Upper lobe of right lung (tissue), 1 donor: Measurements from ENCODE around the gene GALP. TPM values are rescaled to one million over a fixed set of nuclear protein-coding genes. Genes with fewer than 3 reads are reported as not detected.

ENCODE experiments used
- ATAC-seq: fragments of 200-7000 bp; cut with Tn5 transposase; one replicate; pipeline ENCODE4 v1.9.1; 2020; ENCODE audit warnings: mild to moderate bottlenecking, moderate library complexity
- DNase-seq: peaks from one replicate; pipeline ENCODE4 v3.0.0-alpha.2; 2020
- H3K27ac ChIP-seq: fragments of 200-600 bp; one replicate; pipeline ENCODE4 v1.8.0; 2022
- H3K27me3 ChIP-seq: fragments of 200-600 bp; one replicate; pipeline ENCODE4 v1.8.0; 2022; ENCODE audit warnings: mild to moderate bottlenecking
- H3K36me3 ChIP-seq: fragments of 200-600 bp; one replicate; pipeline ENCODE4 v1.8.0; 2022
- H3K4me1 ChIP-seq: fragments of 200-600 bp; one replicate; pipeline ENCODE4 v1.8.0; 2022
- H3K4me3 ChIP-seq: fragments of 200-600 bp; one replicate; pipeline ENCODE4 v1.8.0; 2022; ENCODE audit warnings: mild to moderate bottlenecking
- H3K9me3 ChIP-seq: fragments of 200-600 bp; one replicate; pipeline ENCODE4 v1.8.0; 2022
- CTCF ChIP-seq: fragments of 200-600 bp; IDR thresholded peaks from one replicate; pipeline ENCODE4 v1.8.0; 2022; ENCODE audit warnings: antibody characterized with exemption
- intact Hi-C: fragments of 100-400 bp; cut with DNase I; formaldehyde crosslinking; loops from one replicate; pipeline ENCODE4 v1.11.0; 2022
- total RNA-seq: library from RNA; stranded (reverse); fragmentation: NEBNext Ultra II Directional; extraction: Animal tissue kit (Norgen Biotek cat#: 25700); gene quantifications from one replicate; pipeline ENCODE4 v1.2.1, GENCODE V29; 2021
- donor health status: DM: no; HTN: yes; CAD: no; lungs with severe emphysema.

Gene GALP
- total RNA-seq, 1 donor from 2014 or later: not detected

GRCh38 chr19:56134654-56134921 is 41.2 kb upstream of the GALP start:
- ATAC-seq (no peak), DNase-seq (no peak)
- no peak for TF ChIP-seq CTCF
- H3K27me3 ChIP-seq: no peaks in the 10 kb centered on the region
- H3K9me3 ChIP-seq: no peaks in the 10 kb centered on the region
- H3K4me3 ChIP-seq: no peak overlapping the region
- H3K4me1 ChIP-seq: peaks cover 6% of the 10 kb centered on the region
- intact Hi-C loops: no loop called here
- H3K36me3 ChIP-seq: no peaks in the 10 kb centered on the region
- peak overlapping the region; percentile 63 for H3K27ac ChIP-seq

GRCh38 chr19:56136362-56136761 is 39.4 kb upstream of the GALP start:
- H3K27ac ChIP-seq: peak overlapping the region; percentile 8
- intact Hi-C loops: no loop called here
- no peak overlapping the region for H3K4me3 ChIP-seq
- no peaks in the 10 kb centered on the region for H3K27me3 ChIP-seq
- no peaks in the 10 kb centered on the region for H3K36me3 ChIP-seq
- H3K9me3 ChIP-seq: no peaks in the 10 kb centered on the region
- no peak for DNase-seq
- ATAC-seq: no peak
- no peak for TF ChIP-seq CTCF
- peaks cover 12% of the 10 kb centered on the region for H3K4me1 ChIP-seq

- TF ChIP-seq CTCF: no peak
- peak overlapping the region; percentile 73 for H3K27ac ChIP-seq
- DNase-seq (peak; percentile 84), ATAC-seq (no peak)
- intact Hi-C loops: no loop called here
- H3K36me3 ChIP-seq: no peaks in the 10 kb centered on the region
- no peak overlapping the region for H3K4me3 ChIP-seq
- no peaks in the 10 kb centered on the region for H3K9me3 ChIP-seq
- no peaks in the 10 kb centered on the region for H3K27me3 ChIP-seq
- H3K4me1 ChIP-seq: peaks cover 17% of the 10 kb centered on the region
These were observed 38.4 kb upstream of the GALP start for GRCh38 chr19:56137405-56137804.

- Histone ChIP-seq H3K4me1 (peaks cover 22% of the 10 kb centered on the region), H3K9me3 (no peaks in the 10 kb centered on the region), H3K36me3 (no peaks in the 10 kb centered on the region), H3K27me3 (no peaks in the 10 kb centered on the region), H3K4me3 (no peak overlapping the region), H3K27ac (peak overlapping the region; percentile 73)
- intact Hi-C loops: no loop called here
- DNase-seq: no peak
- no peak for ATAC-seq
- TF ChIP-seq CTCF: no peak
These were observed 37.7 kb upstream of the GALP start for GRCh38 chr19:56138069-56138468.

- no peaks in the 10 kb centered on the region for H3K36me3 ChIP-seq
- intact Hi-C loops: no loop called here
- DNase-seq: no peak
These were observed 35.8 kb upstream of the GALP start for GRCh38 chr19:56139847-56140582.

More at GRCh38 chr19:56139847-56140582, 35.8 kb upstream of the GALP start:
- Histone ChIP-seq H3K9me3 (no peaks in the 10 kb centered on the region), H3K27me3 (no peaks in the 10 kb centered on the region), H3K4me3 (peak overlapping the region; percentile 62), H3K27ac (peak overlapping the region; percentile 94), H3K4me1 (peaks cover 26% of the 10 kb centered on the region)
- no peak for TF ChIP-seq CTCF
- ATAC-seq: no peak
